ENCODE measurements around the gene DDX51. TPM values are rescaled to one million over a fixed set of nuclear protein-coding genes. Genes with fewer than 3 reads are reported as not detected.

The DDX51 gene
- total RNA-seq, 1 experiment from 2014 or later = 38.1 TPM

- RAD21 ChIA-PET (ENCODE audit: low non-redundant PET in 1 of 2, low total read pairs in 2 of 2, uncharacterized antibody in 2 of 2, unreplicated experiment in 2 of 2) = no interaction called here
- H4K20me1 ChIP-seq (ENCODE audit: insufficient read depth) = no peaks in the 10 kb centered on the region
- POLR2A ChIA-PET = interaction anchor here (0.6 kb wide), 1 partner anchor 250 kb away, joined by 4 read pairs; no protein-coding TSS in a partner anchor
- H3K4me1 ChIP-seq (ENCODE audit: control insufficient read depth in 1 of 2, insufficient read depth in 2 of 2, low read length in 2 of 2) = peaks cover 0 to 13% of the 10 kb centered on the region in 2 experiments; a peak in 1 of 4 replicates
- no TSS peak for BruUV-seq (replicated peaks)
- CTCF ChIA-PET = no interaction called here
- H3K27me3 ChIP-seq (ENCODE audit: insufficient read depth, low read length) = no peaks in the 10 kb centered on the region
- ATAC-seq (no peak), DNase-seq (ENCODE audit: low read depth, low spot score) (no peak)
- no peak overlapping the region for H3K4me3 ChIP-seq (replicated peaks in 1 of 2; ENCODE audit: low read depth in 1 of 2, low read length in 2 of 2)
- H3K4me2 ChIP-seq (ENCODE audit: low read length) = no peak overlapping the region
- no peak for TF ChIP-seq REST (IDR thresholded peaks at IDR 0.05; ENCODE audit: low read depth)
- no peak for TF ChIP-seq SIN3A (IDR thresholded peaks at IDR 0.05; ENCODE audit: low read depth)
- intact Hi-C loops (cut with micrococcal nuclease) = no loop called here
- no peak overlapping the region for H3K9ac ChIP-seq (ENCODE audit: low read length)
- no peaks in the 10 kb centered on the region for H3K79me2 ChIP-seq (ENCODE audit: insufficient read depth, low read length)
- H3K36me3 ChIP-seq (ENCODE audit: control insufficient read depth in 1 of 2, insufficient read depth in 2 of 2, low read length in 2 of 2) = peaks cover 0 to 26% of the 10 kb centered on the region in 2 experiments; a peak in 1 of 4 replicates
- no peak overlapping the region for H3K27ac ChIP-seq (ENCODE audit: low read depth, low read length)
- no peak overlapping the region for H2AFZ ChIP-seq (ENCODE audit: low read depth, low read length, poor library complexity, severe bottlenecking)
- H3K9me3 ChIP-seq (ENCODE audit: control insufficient read depth in 1 of 2, insufficient read depth in 1 of 2, low read depth in 1 of 2, low read length in 2 of 2) = peaks cover 0 to 16% of the 10 kb centered on the region in 2 experiments; a peak in 1 of 4 replicates
- H3K9me2 ChIP-seq (ENCODE audit: insufficient read depth) = no peaks in the 10 kb centered on the region
Measured at GRCh38 chr12:132160601-132161035, 16.5 kb upstream of the DDX51 start.

GRCh38 chr12:132160016-132160415, 15.9 kb upstream of the DDX51 start:
- POLR2A ChIA-PET = no interaction called here
- H4K20me1 ChIP-seq (ENCODE audit: insufficient read depth) = no peaks in the 10 kb centered on the region
- no peak for ATAC-seq
- no peak for TF ChIP-seq CEBPB (IDR thresholded peaks at IDR 0.05; ENCODE audit: low read depth)
- TF ChIP-seq EZH2phosphoT487 (IDR thresholded peaks at IDR 0.05; ENCODE audit: borderline replicate concordance) = no peak
- no peak for TF ChIP-seq MAX (IDR thresholded peaks at IDR 0.05)
- no peak for TF ChIP-seq EGR1 (IDR thresholded peaks at IDR 0.05; ENCODE audit: low read depth)
- no peak for TF ChIP-seq TCF7L2 (IDR thresholded peaks at IDR 0.05; ENCODE audit: borderline replicate concordance, extremely low read depth, insufficient read depth, insufficient read length)
- TF ChIP-seq YY1 (IDR thresholded peaks at IDR 0.05; ENCODE audit: extremely low read depth, insufficient replicate concordance, low read depth, low read length) = no peak
- no peak for TF ChIP-seq SRF (IDR thresholded peaks at IDR 0.05; ENCODE audit: low read depth)
- no peak for TF ChIP-seq ZBTB33 (IDR thresholded peaks at IDR 0.05; ENCODE audit: extremely low read depth, insufficient replicate concordance, low read length)
- TF ChIP-seq POLR2AphosphoS5 (IDR thresholded peaks at IDR 0.05; ENCODE audit: low read depth, low read length) = no peak
- TF ChIP-seq SIN3A (IDR thresholded peaks at IDR 0.05; ENCODE audit: low read depth) = no peak
- TF ChIP-seq ZNF274 (IDR thresholded peaks at IDR 0.05; ENCODE audit: low read depth, low read length) = no peak
- no peak for TF ChIP-seq ZFX (IDR thresholded peaks at IDR 0.05)
- no peak for TF ChIP-seq JUND (IDR thresholded peaks at IDR 0.05)

More at GRCh38 chr12:132160016-132160415, 15.9 kb upstream of the DDX51 start:
- no peak overlapping the region for H3K27ac ChIP-seq (ENCODE audit: low read depth, low read length)
- intact Hi-C loops (cut with micrococcal nuclease) = no loop called here
- no peak overlapping the region for H2AFZ ChIP-seq (ENCODE audit: low read depth, low read length, poor library complexity, severe bottlenecking)
- no peaks in the 10 kb centered on the region for H3K9me2 ChIP-seq (ENCODE audit: insufficient read depth)
- peaks cover 0 to 13% of the 10 kb centered on the region in 2 experiments; a peak in 1 of 4 replicates for H3K4me1 ChIP-seq (ENCODE audit: control insufficient read depth in 1 of 2, insufficient read depth in 2 of 2, low read length in 2 of 2)
- no peak overlapping the region for H3K4me3 ChIP-seq (replicated peaks in 1 of 2; ENCODE audit: low read depth in 1 of 2, low read length in 2 of 2)
- BruUV-seq (replicated peaks) = no TSS peak
- ChIA-PET RAD21 (ENCODE audit: low non-redundant PET in 1 of 2, low total read pairs in 2 of 2, uncharacterized antibody in 2 of 2, unreplicated experiment in 2 of 2) (no interaction called here), CTCF (no interaction called here)
- H3K9ac ChIP-seq (ENCODE audit: low read length) = no peak overlapping the region
- H3K36me3 ChIP-seq (ENCODE audit: control insufficient read depth in 1 of 2, insufficient read depth in 2 of 2, low read length in 2 of 2) = peaks cover 0 to 26% of the 10 kb centered on the region in 2 experiments; a peak in 1 of 4 replicates
- peaks cover 0 to 16% of the 10 kb centered on the region in 2 experiments; a peak in 1 of 4 replicates for H3K9me3 ChIP-seq (ENCODE audit: control insufficient read depth in 1 of 2, insufficient read depth in 1 of 2, low read depth in 1 of 2, low read length in 2 of 2)
- H3K27me3 ChIP-seq (ENCODE audit: insufficient read depth, low read length) = no peaks in the 10 kb centered on the region
- no peak for DNase-seq (ENCODE audit: low read depth, low spot score)
- H3K79me2 ChIP-seq (ENCODE audit: insufficient read depth, low read length) = no peaks in the 10 kb centered on the region
- no peak overlapping the region for H3K4me2 ChIP-seq (ENCODE audit: low read length)

Data from HCT116 (cell line).